HG03442 (cell line): ENCODE measurements around the gene TOM1L2.
"Not testable (repeated sequence)": the region's sequence is repeated elsewhere in the genome, so short reads cannot be mapped to it uniquely, and the experiment has no call there.

Source experiments
- ATAC-seq: cut with Tn5 transposase; IDR thresholded peaks from one replicate; pipeline ENCODE4 v1.9.1; 2021; ENCODE audit warnings: mild to moderate bottlenecking, moderate library complexity; ENCODE audit not compliant: unreplicated experiment

Gene TOM1L2

DNA sequence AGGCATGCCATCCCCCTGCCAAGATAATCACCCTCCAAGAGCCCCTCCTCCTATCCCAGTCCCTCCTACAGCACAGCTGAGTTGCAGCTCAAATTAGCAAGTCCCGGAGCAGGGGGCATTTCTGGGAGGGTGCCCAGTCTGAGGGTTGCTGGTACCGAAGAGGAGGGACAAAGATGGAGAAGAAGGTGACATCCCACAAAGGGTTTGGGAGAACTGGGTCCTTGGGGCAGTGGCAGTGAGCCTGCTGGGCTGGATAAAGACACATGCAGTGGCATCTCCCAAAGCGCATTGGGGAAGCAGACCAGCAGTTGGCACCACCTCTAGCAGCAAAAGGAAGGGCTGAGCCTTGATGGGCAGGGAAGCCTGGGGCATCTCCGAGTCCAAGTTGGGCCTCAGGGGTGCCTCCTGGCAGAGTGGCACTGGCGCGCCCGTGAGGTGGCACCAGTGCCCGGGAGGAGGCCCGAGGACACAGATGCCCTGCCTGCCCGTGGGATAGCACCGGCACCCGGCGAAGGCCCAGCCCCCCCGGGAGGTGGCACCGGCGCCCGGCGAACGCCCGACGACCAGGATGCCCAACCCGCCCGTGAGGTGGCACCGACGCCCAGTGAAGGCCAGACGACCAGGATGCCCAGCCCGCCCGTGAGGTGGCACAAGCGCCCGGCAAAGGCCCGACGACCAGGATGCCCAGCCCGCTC is 622 bp downstream of the TOM1L2 start:
- ATAC-seq = no peak

DNA sequence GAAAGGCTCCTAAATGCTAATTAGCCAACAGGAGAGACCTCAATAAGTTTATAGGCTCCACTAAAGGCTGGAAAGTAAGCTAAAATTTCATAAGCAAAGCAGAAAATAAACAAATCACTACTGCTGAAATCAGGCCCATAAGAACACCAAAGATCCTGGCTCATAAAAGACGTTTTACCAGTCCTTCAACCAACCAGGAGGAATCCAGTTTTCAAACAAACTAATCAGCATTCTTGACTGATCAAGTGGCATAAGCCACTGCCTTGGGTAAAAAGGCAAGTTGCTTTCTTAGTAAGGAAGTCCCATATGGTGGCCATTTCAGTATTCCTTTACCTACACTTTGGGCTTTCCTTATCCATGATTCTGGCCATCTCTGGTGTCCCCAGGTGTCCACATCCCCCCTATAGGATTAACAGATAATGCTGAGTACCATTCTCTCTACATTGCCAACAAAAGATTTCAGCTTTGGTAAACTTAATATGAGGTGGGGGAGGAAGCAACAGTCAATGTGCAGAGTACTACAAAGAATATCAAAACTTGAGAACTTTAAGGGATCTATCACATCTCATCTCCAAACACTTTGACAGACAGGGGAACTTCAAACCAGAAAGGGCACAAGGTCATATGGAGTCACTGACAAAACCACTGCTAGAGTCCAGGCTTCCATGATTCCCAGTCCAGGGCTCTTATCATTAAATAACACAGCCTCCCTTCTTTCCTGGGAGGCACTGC is 1.3 kb downstream of the TOM1L2 start:
- ATAC-seq = no peak

DNA sequence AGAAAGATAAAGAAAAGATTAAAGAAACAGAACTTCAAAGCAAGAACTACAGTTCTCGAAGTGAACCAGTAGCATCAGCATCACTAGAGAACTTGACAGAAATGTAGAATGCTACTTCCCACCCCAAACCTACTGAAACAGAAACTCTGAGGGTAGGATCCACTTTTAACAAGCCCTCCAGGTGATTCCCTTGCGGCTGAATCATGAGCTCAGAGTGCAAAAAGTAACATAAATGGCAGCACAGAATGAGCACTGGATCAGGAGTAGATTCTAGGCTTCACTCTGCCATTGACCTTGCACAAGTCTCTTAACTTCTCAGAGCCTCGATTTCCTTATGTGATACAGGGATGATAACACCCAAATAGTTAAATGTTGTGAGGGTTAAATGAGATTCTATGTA is 5.8 kb downstream of the TOM1L2 start:
- ATAC-seq = no peak

DNA sequence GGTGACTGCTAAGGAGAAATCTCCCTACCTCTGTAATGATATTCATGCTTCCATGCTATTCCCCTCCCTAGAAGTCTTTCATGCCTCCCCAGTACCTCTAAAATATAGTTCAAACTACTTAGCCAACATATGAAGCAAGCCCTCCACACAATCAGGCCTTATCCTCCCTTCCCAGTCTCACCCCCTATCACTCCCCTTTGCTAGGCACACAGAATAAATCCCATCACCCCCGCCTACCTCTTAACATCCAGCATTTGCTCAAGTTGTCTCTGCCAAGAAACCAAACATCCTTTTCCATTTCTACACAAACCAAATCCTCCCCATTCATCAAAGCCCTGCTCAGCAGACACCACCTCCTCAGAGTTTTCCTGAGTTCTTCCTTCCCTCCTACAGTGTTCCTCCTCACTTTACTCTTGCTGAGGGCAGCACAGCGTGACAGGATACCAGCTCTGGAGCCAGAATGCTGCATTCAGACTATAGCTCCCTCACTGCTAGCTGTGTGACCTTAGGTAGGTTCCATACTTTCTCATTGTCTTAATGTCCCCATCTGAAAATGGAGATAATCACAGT is 7.0 kb downstream of the TOM1L2 start:
- no peak for ATAC-seq

DNA sequence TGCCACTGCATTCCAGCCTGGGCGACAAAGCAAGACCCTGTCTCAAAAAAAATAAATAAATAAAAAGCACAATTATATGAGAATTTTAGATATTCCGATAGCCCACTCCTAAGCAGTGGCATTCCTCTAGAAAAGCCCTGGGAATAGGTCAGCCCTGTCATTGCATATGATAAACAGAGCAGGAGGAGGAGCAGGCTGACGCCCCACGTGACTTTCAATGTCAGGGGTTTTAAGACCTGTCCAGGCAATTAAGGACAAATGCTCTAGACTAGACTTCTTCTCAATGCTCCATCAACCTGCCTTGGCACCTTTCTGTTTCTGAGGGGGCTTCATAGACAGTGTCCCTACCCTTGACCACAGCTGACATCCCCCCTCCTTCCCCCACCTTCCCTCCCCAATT is 7.5 kb downstream of the TOM1L2 start:
- no peak for ATAC-seq

DNA sequence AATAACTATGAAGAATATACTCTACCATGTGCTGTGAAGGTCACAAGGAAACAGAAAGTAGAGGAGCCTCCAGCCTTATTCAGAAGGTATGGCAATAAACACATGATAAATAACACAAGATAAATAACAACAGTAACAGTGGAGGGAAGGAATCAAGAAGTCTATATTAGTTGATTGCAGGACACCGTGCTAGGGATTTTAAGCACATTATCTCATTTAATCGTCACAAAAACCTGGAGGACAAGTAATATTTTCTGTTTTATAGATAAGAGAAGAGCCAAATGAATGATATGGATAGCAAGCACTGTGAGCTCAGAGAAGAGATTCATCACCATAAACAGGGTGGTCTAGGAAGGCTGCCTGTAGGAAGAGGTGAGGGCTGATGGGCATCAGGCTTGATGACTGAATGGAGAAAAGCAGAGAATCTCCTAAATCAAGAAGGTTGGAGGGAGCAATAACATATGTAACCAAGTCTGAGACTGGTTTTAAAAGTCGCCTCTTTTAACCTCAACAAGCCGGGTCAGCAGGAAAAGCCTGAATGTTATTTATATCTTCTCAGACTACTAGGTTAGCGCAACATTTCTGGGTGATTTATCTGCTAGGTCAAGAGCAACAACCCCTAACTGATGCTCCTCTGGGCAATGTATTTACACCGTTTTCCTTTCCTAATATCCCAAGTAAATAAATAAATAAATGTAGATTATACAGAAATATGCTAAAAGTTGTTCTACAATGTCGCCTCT is 8.3 kb downstream of the TOM1L2 start:
- ATAC-seq = no peak

DNA sequence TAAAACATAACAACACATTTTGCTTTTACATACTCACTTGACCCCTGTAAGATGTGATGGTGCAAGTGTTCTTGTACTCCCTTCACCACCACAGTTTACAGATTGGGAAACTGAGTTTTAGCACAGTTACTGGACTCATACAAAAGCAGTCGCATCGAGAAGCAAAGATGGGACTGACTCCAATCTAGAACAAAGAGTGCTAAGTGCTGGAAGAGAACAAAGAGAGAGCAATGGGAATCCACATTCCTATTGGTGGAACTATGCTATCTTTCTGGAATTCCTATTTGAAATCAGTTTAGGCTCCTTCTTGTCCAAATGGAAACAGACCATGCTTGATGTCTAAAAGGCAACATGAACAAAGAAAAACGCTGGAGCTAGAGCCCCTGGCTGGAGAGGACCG is 9.1 kb downstream of the TOM1L2 start:
- no peak for ATAC-seq

DNA sequence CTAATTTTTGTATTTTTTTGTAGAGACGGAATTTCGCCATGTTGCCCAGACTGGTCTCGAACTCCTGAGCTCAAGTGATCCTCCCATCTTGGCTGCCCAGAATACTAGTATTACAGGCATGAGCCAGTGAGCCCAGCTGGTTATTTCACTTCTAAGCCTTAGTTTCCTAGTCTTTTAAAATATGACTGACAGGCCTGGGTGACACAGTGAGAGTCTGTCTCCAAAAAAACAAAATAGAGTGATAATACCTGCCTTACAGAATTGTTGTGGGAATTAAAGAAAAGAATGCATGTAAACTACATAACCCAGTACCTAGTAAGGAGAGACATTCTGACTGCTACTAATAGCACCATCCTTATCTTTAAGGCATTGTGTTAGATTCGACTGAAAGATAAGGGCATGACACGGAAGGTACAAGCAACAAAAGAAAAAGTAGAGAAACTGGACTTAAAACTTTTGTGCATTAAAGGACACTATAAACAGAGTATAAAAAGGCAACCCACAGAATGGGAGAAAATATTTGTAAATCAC is 11.6 kb downstream of the TOM1L2 start:
- ATAC-seq = no peak

DNA sequence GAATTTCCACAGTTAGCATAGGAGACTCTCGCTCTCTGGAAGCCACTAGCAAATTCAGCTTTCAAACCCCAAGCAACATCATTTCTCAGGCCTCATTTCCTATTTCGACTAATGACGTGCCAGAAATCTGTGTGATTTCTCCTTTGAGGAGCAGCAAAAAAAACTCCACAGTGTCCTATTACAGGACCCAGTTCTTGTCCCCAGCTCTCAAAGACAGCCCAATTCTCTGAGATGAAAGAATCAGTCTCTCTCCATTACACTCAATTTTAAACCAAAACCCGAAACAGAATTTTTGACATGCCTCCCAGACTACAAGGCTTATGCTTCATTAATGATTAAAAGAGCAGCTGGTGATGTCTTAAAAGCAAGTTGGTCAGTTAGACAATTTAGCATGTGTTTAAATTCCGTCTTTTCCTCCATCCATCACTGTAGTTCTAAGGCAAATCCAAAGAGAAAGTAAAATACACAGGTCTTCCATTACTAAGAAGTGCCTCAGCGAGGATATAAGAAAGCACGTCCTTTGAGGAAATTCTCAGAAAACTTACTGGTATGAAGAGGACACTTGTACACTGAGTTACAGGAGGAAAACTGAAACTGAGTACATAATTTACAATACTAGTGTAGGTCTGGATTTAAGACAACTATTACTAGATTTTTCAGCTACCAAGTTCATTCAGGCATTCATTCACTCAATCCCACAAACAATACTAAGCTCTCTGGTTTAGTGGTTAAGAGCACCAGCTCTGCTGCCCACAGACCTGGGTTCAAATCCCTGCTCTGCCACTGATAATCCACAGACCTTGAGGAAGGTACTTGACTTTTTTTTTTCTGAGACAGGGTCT is 12.5 kb downstream of the TOM1L2 start:
- no peak for ATAC-seq

DNA sequence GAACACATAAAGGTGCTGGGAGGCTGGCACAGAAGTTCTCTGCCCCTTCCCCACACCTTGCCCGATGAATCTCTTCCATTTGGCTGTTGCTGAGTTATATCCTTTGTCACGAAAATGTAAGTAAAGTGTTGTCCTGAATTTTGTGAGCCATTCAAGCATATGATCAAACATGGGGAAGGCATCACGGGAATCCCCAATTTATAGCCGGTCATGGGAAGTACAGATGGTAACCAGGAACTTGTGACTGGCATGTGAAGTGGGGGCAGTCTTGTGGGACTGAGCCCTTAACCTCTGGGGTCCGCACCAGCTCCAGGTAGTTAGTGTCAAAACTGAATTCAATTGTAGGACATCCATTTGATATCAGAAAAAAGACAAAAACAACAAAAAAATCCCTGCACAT is 13.2 kb downstream of the TOM1L2 start:
- ATAC-seq = no peak

DNA sequence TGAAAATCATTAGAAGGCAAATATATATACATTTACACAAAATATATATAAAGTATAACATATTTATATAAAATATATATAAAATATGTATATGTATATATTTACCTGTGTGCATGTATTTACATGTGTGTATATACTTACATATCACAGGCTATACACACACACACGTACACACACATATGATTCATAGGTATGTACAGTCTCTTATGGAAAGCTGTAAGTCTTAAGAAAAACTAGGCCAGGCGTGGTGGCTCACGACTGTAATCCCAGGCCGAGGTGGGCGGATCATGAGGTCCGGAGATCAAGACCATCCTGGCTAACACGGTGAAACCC is 14.7 kb downstream of the TOM1L2 start:
- ATAC-seq = no peak

DNA sequence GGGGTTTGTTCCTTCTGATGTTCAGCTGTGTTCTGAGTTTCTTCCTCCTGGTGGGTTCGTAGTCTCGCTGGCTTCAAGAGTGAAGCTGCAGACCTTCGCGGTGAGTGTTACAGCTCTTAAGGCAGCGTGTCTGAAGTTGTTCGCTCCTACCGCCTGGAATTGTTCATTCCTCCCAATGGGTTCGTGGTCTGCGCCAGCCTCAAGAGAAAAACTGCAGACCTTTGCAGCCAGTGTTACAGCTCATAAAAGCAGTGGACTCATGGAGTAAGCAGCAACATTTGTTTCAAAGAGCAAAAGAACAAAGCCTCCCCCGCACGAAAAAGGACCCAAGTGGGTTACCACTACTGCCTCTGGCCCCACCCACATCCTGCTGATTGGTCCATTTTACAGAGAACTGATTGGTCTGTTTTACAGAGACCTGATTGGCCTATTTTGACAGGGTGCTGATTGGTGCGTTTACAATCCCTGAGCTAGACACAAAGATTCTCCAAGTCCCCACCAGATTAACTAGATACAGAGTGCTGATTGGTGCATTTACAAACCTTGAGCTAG is 16.3 kb downstream of the TOM1L2 start:
- not testable (repeated sequence) for ATAC-seq

DNA sequence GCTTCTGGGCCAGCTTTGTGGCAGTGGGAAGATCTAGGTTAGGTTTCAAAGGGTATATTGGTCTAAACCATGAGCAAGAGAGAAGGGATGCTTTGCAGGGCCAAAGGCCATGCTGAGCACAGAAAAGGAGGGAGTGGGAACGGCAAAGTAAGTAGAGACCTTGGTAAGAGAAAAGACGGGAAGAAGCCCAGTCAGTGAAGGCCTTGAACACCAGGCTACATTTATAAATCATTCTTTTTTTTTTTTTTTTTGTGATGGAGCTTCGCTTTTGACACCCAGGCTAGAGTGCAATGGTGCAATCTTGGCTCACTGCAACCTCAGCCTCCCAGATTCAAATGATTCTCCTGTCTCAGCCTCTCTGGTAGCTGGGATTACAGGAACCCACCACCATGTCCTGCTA is 18.1 kb downstream of the TOM1L2 start:
- no peak for ATAC-seq

DNA sequence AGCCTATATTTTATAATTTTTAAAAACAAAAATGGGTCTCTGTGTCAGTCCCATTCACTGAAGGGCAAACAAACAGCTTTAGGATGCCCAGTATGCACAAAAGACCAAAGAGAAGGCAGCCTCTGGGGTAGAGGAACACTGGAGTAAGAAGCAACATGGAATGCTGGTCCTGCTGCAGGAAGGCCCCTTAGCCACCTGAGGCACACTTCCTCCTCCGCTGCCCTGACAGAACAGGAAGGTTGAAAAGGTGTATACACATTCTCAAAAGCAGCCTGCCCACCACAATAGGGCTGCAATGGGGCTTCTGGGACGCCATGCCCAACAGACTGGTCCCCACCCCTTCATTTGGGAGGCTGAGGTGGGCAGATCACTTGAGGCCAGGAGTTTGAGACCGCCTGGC is 19.5 kb downstream of the TOM1L2 start:
- ATAC-seq = no peak

DNA sequence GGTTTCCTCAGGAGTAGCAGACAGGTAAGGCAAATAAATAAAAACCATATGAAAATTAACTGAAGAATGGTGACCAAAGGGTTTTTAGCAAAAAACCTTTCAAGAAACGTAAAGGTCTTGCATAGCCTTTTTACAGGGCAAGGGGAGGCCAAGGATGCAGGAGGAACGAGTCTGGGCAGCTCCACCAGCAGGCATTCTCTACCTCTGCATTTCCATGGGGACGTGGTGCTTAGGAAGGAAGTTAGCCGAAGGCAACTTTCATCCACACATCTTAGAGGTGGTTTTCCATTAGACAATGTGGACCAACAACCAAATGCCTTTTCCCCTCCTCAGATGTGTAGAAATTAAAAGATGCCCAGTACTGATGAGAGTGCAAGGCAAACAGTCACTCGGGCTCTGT is 20.7 kb downstream of the TOM1L2 start:
- ATAC-seq = no peak

DNA sequence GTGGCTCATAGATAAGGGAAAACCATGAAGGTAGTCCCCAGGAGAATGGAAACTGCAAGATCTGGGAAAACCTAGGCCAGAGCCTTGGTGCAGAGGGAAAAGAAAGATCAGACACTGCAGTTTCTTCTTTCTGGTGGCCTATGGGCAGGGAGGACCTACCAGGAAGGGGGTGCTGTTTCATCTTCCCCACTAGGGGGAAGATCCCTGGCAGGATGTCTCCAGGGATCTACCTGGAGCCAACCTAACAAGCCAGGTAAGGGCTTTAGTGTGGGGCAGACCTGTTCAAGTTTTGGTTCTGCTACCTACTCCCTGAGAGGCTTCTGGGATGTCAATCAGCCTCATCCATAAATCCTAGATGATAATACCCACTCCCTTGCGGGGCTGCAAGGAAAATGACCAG is 21.4 kb downstream of the TOM1L2 start:
- ATAC-seq = no peak

DNA sequence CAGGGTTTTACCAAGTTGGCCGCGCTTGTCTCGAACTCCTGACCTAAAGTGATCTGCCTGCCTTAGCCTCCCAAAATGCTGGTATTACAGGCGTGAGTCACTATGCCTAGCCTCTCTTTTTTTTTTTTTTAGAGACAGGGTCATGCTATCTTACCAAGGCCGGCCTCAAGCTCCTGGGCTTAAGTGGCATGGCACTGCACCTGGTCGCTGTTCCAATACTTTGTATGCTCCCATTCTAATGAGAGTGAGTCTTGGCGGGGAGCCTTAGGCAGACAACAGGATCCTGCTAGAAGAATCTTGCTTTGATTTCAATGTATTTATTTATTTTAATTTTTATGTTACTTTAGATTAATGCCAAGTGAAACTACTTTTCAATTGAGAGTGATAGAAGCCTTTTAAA is 21.9 kb downstream of the TOM1L2 start:
- no peak for ATAC-seq

DNA sequence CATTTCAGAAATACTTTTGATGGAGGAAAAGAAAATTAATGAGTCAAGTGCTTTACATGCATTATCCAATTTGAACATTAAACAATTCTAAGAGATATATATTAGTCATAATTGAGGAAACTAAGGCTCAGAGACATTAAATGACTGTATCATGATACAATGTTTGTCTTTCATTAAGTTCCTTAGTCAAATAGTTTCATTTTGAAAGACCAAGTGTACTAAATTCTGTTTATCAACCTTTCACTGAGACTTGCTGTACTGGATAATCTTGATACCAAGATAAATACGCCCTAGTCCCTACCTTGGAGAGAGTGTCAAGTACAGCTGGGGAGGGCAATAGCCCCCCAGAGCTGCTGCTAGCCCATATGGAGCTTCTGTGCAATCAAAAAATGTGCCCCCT is 24.2 kb downstream of the TOM1L2 start:
- ATAC-seq = no peak

DNA sequence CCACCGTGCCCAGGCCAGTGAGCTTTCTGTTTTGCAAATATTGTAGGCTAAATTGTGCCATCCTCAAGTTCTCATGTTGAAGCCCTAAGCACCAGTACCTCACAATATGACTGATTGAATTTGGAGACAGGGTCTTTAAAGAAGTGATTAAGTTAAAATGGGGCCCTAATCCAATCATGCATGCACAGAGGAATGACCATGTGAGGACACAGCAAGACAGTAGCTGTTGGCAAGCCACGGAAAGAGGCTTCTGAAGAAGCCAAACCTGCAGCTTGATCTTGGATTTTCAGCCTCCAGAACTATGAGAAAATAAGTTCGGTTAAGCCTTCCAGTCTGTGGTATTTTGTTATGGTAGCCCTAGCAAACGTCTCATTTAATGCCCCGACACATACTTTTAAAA is 24.9 kb downstream of the TOM1L2 start:
- ATAC-seq = no peak

DNA sequence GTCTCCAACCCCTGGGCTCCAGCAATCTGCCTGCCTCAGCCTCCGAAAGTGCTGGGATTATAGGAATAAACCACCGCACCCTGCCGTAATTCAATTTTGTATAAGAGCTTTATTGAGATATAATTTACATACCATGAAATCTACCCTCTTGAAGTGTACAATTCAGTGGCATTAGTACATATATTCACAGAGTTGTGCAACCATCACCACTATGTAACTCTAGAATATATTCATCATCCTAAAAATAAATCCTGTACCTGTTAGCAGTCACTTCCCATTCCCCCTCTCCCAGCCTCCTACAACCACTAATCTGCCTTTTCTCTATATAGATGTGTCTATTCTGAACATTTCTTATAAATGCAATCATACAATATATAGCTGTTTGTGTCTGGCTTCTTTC is 26.1 kb downstream of the TOM1L2 start:
- no peak for ATAC-seq
